ENCODE data around the gene LDHD.

DNA sequence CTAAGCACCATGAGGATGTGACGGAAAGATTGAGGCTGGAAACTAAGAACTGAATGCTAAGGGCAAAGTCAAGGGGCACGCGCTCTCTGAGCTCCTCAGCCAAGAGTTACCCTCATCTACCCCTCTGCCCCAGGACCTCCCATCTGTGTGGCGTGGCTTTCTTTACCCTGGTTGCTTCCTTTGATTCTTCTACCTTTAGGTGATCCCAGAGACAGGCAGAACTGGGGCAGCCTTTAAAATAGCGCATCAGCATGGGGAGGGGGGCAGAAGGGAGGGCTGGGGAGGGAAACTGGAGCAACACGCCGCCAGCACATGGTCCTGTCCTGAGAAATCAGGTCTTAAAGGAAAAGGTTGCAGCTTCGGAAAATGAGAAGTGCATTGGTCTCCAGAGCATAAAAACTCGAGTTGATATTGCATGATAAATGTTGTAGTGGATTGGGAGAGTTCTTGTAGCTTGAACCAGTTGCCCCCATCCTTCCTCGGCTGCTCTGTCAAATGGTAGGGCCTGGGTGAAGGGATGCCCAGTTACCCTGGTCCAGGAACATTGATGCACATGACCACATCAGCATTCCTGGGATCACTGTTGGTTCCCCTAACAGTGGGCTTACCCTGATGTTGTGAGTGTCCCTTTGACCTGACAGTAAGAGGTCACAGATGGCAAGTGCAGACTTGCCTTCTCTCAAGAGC, 29.7 kb downstream of the LDHD start:
- TF ChIP-seq, protein P1, sequence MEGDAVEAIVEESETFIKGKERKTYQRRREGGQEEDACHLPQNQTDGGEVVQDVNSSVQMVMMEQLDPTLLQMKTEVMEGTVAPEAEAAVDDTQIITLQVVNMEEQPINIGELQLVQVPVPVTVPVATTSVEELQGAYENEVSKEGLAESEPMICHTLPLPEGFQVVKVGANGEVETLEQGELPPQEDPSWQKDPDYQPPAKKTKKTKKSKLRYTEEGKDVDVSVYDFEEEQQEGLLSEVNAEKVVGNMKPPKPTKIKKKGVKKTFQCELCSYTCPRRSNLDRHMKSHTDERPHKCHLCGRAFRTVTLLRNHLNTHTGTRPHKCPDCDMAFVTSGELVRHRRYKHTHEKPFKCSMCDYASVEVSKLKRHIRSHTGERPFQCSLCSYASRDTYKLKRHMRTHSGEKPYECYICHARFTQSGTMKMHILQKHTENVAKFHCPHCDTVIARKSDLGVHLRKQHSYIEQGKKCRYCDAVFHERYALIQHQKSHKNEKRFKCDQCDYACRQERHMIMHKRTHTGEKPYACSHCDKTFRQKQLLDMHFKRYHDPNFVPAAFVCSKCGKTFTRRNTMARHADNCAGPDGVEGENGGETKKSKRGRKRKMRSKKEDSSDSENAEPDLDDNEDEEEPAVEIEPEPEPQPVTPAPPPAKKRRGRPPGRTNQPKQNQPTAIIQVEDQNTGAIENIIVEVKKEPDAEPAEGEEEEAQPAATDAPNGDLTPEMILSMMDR (IDR thresholded peaks at IDR 0.05): no peak
- no peak for TF ChIP-seq POLR2A (IDR thresholded peaks at IDR 0.05)

All from Peyer's patch (tissue), 4 donors.